GM12878 (cell line): ENCODE results near the gene SERTAD2.

Source experiments
- BCL3 ChIP-seq: IDR thresholded peaks from 2 replicates; pipeline ENCODE4 v1.6.1; 2011; ENCODE audit warnings: borderline replicate concordance, low read depth, mild to moderate bottlenecking, moderate library complexity, low read length; ENCODE audit not compliant: insufficient read depth, poor library complexity, severe bottlenecking
- CHD2 ChIP-seq: IDR thresholded peaks from 2 replicates; pipeline ENCODE4 v1.6.1; 2011; ENCODE audit warnings: low read depth, low read length, improper control_type of control experiment, borderline replicate concordance
- KAT2A ChIP-seq: conservative IDR thresholded peaks from 2 replicates; pipeline ENCODE4 v1.6.1; 2011; ENCODE audit warnings: low read depth, low read length; ENCODE audit not compliant: control insufficient read depth
- KDM1A ChIP-seq: fragments of 200-600 bp; sonication (generic); IDR thresholded peaks from 2 replicates; pipeline ENCODE4 v1.6.1; 2016; ENCODE audit warnings: borderline replicate concordance
- LARP7 ChIP-seq: fragments of 450-650 bp; IDR thresholded peaks from 2 replicates; pipeline ENCODE4 v1.6.1; 2017; ENCODE audit warnings: mild to moderate bottlenecking
- MXI1 ChIP-seq: fragments of 150-350 bp; IDR thresholded peaks from 2 replicates; pipeline ENCODE4 v1.6.1; 2011; ENCODE audit warnings: low read depth, mild to moderate bottlenecking, inconsistent platforms, low read length, improper control_type of control experiment
- POLR2AphosphoS5 ChIP-seq: IDR thresholded peaks from 2 replicates; pipeline ENCODE4 v1.6.1; 2011; ENCODE audit warnings: mild to moderate bottlenecking, low read length, inconsistent platforms
- PRDM15 ChIP-seq: fragments of 450-650 bp; formaldehyde crosslinking; IDR thresholded peaks from 2 replicates; pipeline ENCODE4 v1.4.0; 2020; ENCODE audit warnings: mild to moderate bottlenecking, moderate library complexity
- RUNX3 ChIP-seq: IDR thresholded peaks from 2 replicates; pipeline ENCODE4 v1.6.1; 2012; ENCODE audit warnings: low read length, inconsistent platforms
- SMC3 ChIP-seq: IDR thresholded peaks from 2 replicates; pipeline ENCODE4 v1.6.1; 2011; ENCODE audit warnings: low read length, improper control_type of control experiment, borderline replicate concordance
- TCF7 ChIP-seq: IDR thresholded peaks from 2 replicates; pipeline ENCODE4 v1.6.1; 2014; ENCODE audit warnings: antibody characterized with exemption, borderline replicate concordance
- ZNF274 ChIP-seq: IDR thresholded peaks from one replicate; pipeline ENCODE4 v1.8.0; 2011; ENCODE audit not compliant: insufficient read length, insufficient read depth

- TF ChIP-seq CHD2 (no peak), POLR2AphosphoS5 (no peak), ZNF274 (no peak), MXI1 (no peak), RUNX3 (no peak), TCF7 (no peak), SMC3 (no peak), BCL3 (no peak), KDM1A (no peak), PRDM15 (CRISPR knock-in tag) (no peak), KAT2A (no peak), LARP7 (no peak)
These were observed 41.0 kb downstream of the SERTAD2 start for GRCh38 chr2:64612575-64613195.
